Progenitor cell of endocrine pancreas (in vitro differentiated cells): ENCODE data around the gene CA9. TPM values are rescaled to one million over a fixed set of nuclear protein-coding genes. Genes with fewer than 3 reads are reported as not detected.
A peak's percentile ranks its signal among the peaks of the same experiment; 100 is the strongest.

Source experiments
- DNase-seq: peaks from one replicate; pipeline ENCODE4 v3.0.0; 2021; ENCODE audit warnings: low spot score; ENCODE audit not compliant: unreplicated experiment
- H3K27ac Mint-ChIP-seq: 2 replicates; pipeline ENCODE4 v1.8.0; 2021; ENCODE audit warnings: mild to moderate bottlenecking, moderate library complexity, mixed read lengths
- H3K27me3 Mint-ChIP-seq: 2 replicates; pipeline ENCODE4 v1.8.0; 2021; ENCODE audit warnings: mixed read lengths
- H3K36me3 Mint-ChIP-seq: 2 replicates; pipeline ENCODE4 v1.8.0; 2022; ENCODE audit warnings: mixed read lengths; ENCODE audit not compliant: insufficient read depth
- H3K4me1 Mint-ChIP-seq: 2 replicates; pipeline ENCODE4 v1.8.0; 2021; ENCODE audit warnings: low read depth, mixed read lengths
- H3K4me3 Mint-ChIP-seq: 2 replicates; pipeline ENCODE4 v1.8.0; 2021; ENCODE audit warnings: low read depth, mild to moderate bottlenecking, moderate library complexity, mixed read lengths
- H3K9me3 Mint-ChIP-seq: 2 replicates; pipeline ENCODE4 v1.8.0; 2021; ENCODE audit warnings: low read depth, mixed read lengths
- total RNA-seq: library from RNA; stranded (reverse); gene quantifications from 2 replicates; pipeline ENCODE4 v1.2.1, GENCODE V29; 2021
- TF ChIP-seq, protein P1 (sequence below): fragments of 200-600 bp; sonication (generic); IDR thresholded peaks from one replicate; pipeline ENCODE4 v1.5.0; 2021; ENCODE audit warnings: antibody characterized with exemption, mild to moderate bottlenecking; ENCODE audit not compliant: unreplicated experiment

Gene CA9
- total RNA-seq, 1 donor from 2014 or later: 0.31 TPM

DNA sequence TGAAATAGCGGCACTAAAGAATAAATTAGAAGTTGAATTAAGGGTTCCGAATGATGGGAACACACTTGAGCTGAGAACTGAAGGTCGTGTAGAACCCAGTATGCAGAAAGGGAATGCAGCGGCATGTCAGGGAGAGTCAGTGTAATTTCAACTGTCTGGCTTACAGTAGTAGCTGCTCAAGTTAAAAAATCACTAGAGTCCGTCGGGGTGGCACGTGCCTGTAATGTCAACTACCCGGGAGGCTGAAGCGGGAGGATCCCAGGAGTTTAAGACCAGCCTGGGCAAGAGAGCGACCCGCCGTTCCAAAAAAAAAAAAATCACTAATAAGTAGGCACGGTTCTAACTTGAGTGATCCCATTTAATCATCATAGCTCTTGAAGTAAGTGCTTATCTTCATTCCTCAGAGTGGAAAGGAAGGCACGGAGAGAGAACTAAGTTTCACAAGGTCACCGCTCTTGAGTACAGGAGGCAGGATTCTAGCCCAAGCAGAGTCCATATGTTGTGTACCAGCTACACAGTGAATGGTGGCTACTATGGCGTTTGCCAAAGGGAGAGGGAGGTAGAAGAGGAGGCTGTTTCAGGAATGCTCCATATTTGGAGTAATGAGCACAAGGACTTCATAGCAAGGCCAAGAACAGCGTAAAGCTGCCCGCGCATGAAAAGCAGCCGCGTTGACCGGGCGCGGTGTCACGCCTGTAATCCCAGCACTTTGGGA is 16.7 kb upstream of the CA9 start:
- TF ChIP-seq, protein P1, sequence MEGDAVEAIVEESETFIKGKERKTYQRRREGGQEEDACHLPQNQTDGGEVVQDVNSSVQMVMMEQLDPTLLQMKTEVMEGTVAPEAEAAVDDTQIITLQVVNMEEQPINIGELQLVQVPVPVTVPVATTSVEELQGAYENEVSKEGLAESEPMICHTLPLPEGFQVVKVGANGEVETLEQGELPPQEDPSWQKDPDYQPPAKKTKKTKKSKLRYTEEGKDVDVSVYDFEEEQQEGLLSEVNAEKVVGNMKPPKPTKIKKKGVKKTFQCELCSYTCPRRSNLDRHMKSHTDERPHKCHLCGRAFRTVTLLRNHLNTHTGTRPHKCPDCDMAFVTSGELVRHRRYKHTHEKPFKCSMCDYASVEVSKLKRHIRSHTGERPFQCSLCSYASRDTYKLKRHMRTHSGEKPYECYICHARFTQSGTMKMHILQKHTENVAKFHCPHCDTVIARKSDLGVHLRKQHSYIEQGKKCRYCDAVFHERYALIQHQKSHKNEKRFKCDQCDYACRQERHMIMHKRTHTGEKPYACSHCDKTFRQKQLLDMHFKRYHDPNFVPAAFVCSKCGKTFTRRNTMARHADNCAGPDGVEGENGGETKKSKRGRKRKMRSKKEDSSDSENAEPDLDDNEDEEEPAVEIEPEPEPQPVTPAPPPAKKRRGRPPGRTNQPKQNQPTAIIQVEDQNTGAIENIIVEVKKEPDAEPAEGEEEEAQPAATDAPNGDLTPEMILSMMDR: no peak
- Mint-ChIP-seq H3K27ac (peak overlapping the region; percentile 100), H3K4me1 (peaks cover 13% of the 10 kb centered on the region), H3K36me3 (peaks cover 7% of the 10 kb centered on the region), H3K9me3 (no peaks in the 10 kb centered on the region), H3K4me3 (peak overlapping the region; percentile 77), H3K27me3 (peaks cover 6% of the 10 kb centered on the region)
- no peak for DNase-seq

- Mint-ChIP-seq H3K27me3 (peaks cover 6% of the 10 kb centered on the region), H3K4me1 (peaks cover 13% of the 10 kb centered on the region), H3K36me3 (peaks cover 8% of the 10 kb centered on the region), H3K9me3 (no peaks in the 10 kb centered on the region), H3K4me3 (peak within 1 kb of the TSS; percentile 85), H3K27ac (peak within 1 kb of the TSS; percentile 100)
- TF ChIP-seq, protein P1: peak; percentile 39
- DNase-seq: peak; percentile 86
These were observed 16.1 kb upstream of the CA9 start, which contains the start of gene RMRP for GRCh38 chr9:35657546-35658136. Gene RMRP (minus strand): TSS chr9:35658019.

- peaks cover 6% of the 10 kb centered on the region for H3K27me3 Mint-ChIP-seq
These were observed 15.4 kb upstream of the CA9 start, which contains the start of gene CCDC107 for GRCh38 chr9:35658137-35658967. Gene CCDC107 (plus strand): TSS chr9:35658292. CDS start chr9:35658380, 88 bp downstream.

GRCh38 chr9:35658968-35659220 is 14.8 kb upstream of the CA9 start:
- Mint-ChIP-seq H3K4me3 (peak overlapping the region; percentile 85), H3K4me1 (peaks cover 13% of the 10 kb centered on the region)
- TF ChIP-seq, protein P1: no peak

More at GRCh38 chr9:35658137-35658967, 15.4 kb upstream of the CA9 start, which contains the start of gene CCDC107:
- H3K36me3 Mint-ChIP-seq: peaks cover 9% of the 10 kb centered on the region
- DNase-seq: peak; percentile 85
- peaks cover 13% of the 10 kb centered on the region for H3K4me1 Mint-ChIP-seq
- H3K4me3 Mint-ChIP-seq: peak within 1 kb of the TSS; percentile 85
- H3K27ac Mint-ChIP-seq: peak within 1 kb of the TSS; percentile 100
- TF ChIP-seq, protein P1: peak; percentile 93
- H3K9me3 Mint-ChIP-seq: no peaks in the 10 kb centered on the region

GRCh38 chr9:35659340-35659739 is 14.4 kb upstream of the CA9 start:
- TF ChIP-seq, protein P1: no peak
- no peak for DNase-seq
- H3K4me1 Mint-ChIP-seq: peaks cover 15% of the 10 kb centered on the region
- peaks cover 9% of the 10 kb centered on the region for H3K36me3 Mint-ChIP-seq
- H3K27me3 Mint-ChIP-seq: peaks cover 6% of the 10 kb centered on the region
- H3K4me3 Mint-ChIP-seq: peak overlapping the region; percentile 85
- peak overlapping the region; percentile 98 for H3K27ac Mint-ChIP-seq
- no peaks in the 10 kb centered on the region for H3K9me3 Mint-ChIP-seq

More at GRCh38 chr9:35658968-35659220, 14.8 kb upstream of the CA9 start:
- peaks cover 6% of the 10 kb centered on the region for H3K27me3 Mint-ChIP-seq
- H3K9me3 Mint-ChIP-seq: no peaks in the 10 kb centered on the region
- DNase-seq: no peak
- peak overlapping the region; percentile 98 for H3K27ac Mint-ChIP-seq
- H3K36me3 Mint-ChIP-seq: peaks cover 9% of the 10 kb centered on the region
